Umbilical cord (tissue), 2 donors: ENCODE results near the gene RIPPLY2. TPM values are rescaled to one million over a fixed set of nuclear protein-coding genes. Genes with fewer than 3 reads are reported as not detected.
"Not testable (repeated sequence)": the region's sequence is repeated elsewhere in the genome, so short reads cannot be mapped to it uniquely, and the experiment has no call there.

ENCODE experiments used
- DNase-seq: peaks from one replicate; pipeline ENCODE4 v3.0.0-alpha.2; 2015; ENCODE audit warnings: low spot score
- total RNA-seq: library from RNA; depleted of rRNA; stranded (reverse); fragments of >200 nt; gene quantifications from one replicate; pipeline ENCODE4 v1.2.3, GENCODE V29; 2014; ENCODE audit warnings: low replicate concordance; ENCODE audit not compliant: insufficient read depth

Gene RIPPLY2
- total RNA-seq, 1 donor from 2014 or later, result 7.0 TPM

- no peak for DNase-seq
These were observed 7.2 kb downstream of the RIPPLY2 start for GRCh38 chr6:83860359-83860755.

GRCh38 chr6:83860782-83861495 is 7.8 kb downstream of the RIPPLY2 start:
- no peak for DNase-seq

GRCh38 chr6:83862776-83863471 is 9.8 kb downstream of the RIPPLY2 start:
- no peak for DNase-seq

GRCh38 chr6:83867043-83867442 is 13.9 kb downstream of the RIPPLY2 start:
- DNase-seq, result no peak

GRCh38 chr6:83867527-83868161 is 14.5 kb downstream of the RIPPLY2 start:
- no peak for DNase-seq

GRCh38 chr6:83868639-83869038 is 15.5 kb downstream of the RIPPLY2 start:
- no peak for DNase-seq

GRCh38 chr6:83870649-83871048 is 17.5 kb downstream of the RIPPLY2 start:
- DNase-seq, result no peak

GRCh38 chr6:83872386-83873118 is 19.4 kb downstream of the RIPPLY2 start:
- DNase-seq, result no peak

- no peak for DNase-seq
These were observed 20.7 kb downstream of the RIPPLY2 start for GRCh38 chr6:83873869-83874268.

GRCh38 chr6:83875843-83876242 is 22.7 kb downstream of the RIPPLY2 start:
- no peak for DNase-seq

- DNase-seq, result no peak
These were observed 25.9 kb downstream of the RIPPLY2 start for GRCh38 chr6:83878902-83879644.

GRCh38 chr6:83879746-83880145 is 26.6 kb downstream of the RIPPLY2 start:
- DNase-seq, result no peak

- DNase-seq, result no peak
These were observed 30.1 kb downstream of the RIPPLY2 start for GRCh38 chr6:83883240-83883639.

- peak; percentile 51 for DNase-seq
These were observed 31.4 kb downstream of the RIPPLY2 start for GRCh38 chr6:83884523-83884922.

GRCh38 chr6:83885984-83886383 is 32.8 kb downstream of the RIPPLY2 start:
- no peak for DNase-seq

GRCh38 chr6:83889621-83890020 is 36.5 kb downstream of the RIPPLY2 start:
- DNase-seq, result no peak

GRCh38 chr6:83890520-83890919 is 37.4 kb downstream of the RIPPLY2 start:
- no peak for DNase-seq

- no peak for DNase-seq
These were observed 38.4 kb downstream of the RIPPLY2 start for GRCh38 chr6:83891586-83891985.

- no peak for DNase-seq
These were observed 39.9 kb downstream of the RIPPLY2 start for GRCh38 chr6:83893024-83893423.

- not testable (repeated sequence) for DNase-seq
These were observed 43.9 kb downstream of the RIPPLY2 start for GRCh38 chr6:83897094-83897493.

- no peak for DNase-seq
These were observed 48.5 kb downstream of the RIPPLY2 start for GRCh38 chr6:83901624-83902023.
